ENCODE results near the gene TMEM8B. TPM values are rescaled to one million over a fixed set of nuclear protein-coding genes. Genes with fewer than 3 reads are reported as not detected.

Gene TMEM8B
- total and polyA plus RNA-seq, 10 of the 15 experiments (the other 5 are each of a cell fraction or from before 2014, with no cell fraction given), result 0.19 to 7.6 (median 2.5) TPM

GRCh38 chr9:35790385-35791296, 38.4 kb upstream of the TMEM8B start:
- WGBS (ENCODE audit: insufficient coverage, insufficient replicate concordance, low lambda C conversion rate, missing lambda C conversion rate), result 64% methylated on average over 35 of the region's 37 CpGs

More at GRCh38 chr9:35790385-35791296, 38.4 kb upstream of the TMEM8B start:
- Histone ChIP-seq H3K79me2 (ENCODE audit: control insufficient read depth, insufficient read depth, low read length) (no peaks in the 10 kb centered on the region), H3K4me3 (no peak overlapping the region), H4K20me1 (ENCODE audit: control insufficient read depth, insufficient read depth) (no peaks in the 10 kb centered on the region; the same call in 1 of the 2 replicates), H3K27me3 (replicated peaks in 1 of 2; ENCODE audit: control insufficient read depth in 2 of 2, insufficient read depth in 2 of 2, low read length in 1 of 2) (no peaks in the 10 kb centered on the region), H3K4me1 (ENCODE audit: control insufficient read depth, insufficient read depth, low read length) (no peaks in the 10 kb centered on the region), H3K9ac (ENCODE audit: control insufficient read depth, insufficient read depth, low read length) (no peak overlapping the region), H3K27ac (ENCODE audit: control insufficient read depth, insufficient read depth) (no peak overlapping the region), H3K36me3 (ENCODE audit: control insufficient read depth in 2 of 2, insufficient read depth in 2 of 2, low read length in 1 of 2) (peaks cover 0 to 4% of the 10 kb centered on the region in 2 experiments; a peak in 3 of 4 replicates), H2AFZ (ENCODE audit: control insufficient read depth, low read depth, low read length) (no peak overlapping the region), H3K4me2 (ENCODE audit: control insufficient read depth, insufficient read depth) (no peak overlapping the region), H3K9me3 (replicated peaks; ENCODE audit: control insufficient read depth, insufficient read depth, low read length) (no peaks in the 10 kb centered on the region)
- BruUV-seq (replicated peaks), result no TSS peak
- DNase-seq (ENCODE audit: low read depth, low spot score) (no peak), ATAC-seq (peak; percentile 98), FAIRE-seq (peak; percentile 97)
- in situ Hi-C loops (cut with MboI), result no loop called here
- CTCF ChIA-PET, result interaction anchor here (0.6 to 5.1 kb wide), 46 partner anchors 8 to 850 kb away, joined by 3 to 101 read pairs (median 5); partner anchors contain the start of genes CCDC107, HINT2, RMRP and SPAG8
- TF ChIP-seq ESRRA (IDR thresholded peaks at IDR 0.05; ENCODE audit: low read length) (no peak), PAX8 (IDR thresholded peaks at IDR 0.05) (no peak), RAD21 (IDR thresholded peaks at IDR 0.05; ENCODE audit: insufficient read depth, low read depth, low read length) (peak; percentile 83), SMC3 (IDR thresholded peaks at IDR 0.05; ENCODE audit: borderline replicate concordance, low read length) (peak; percentile 65), EED (IDR thresholded peaks at IDR 0.05; ENCODE audit: low read depth) (peak; percentile 19; the same call in 1 of the 2 replicates), YY1 (IDR thresholded peaks at IDR 0.05; ENCODE audit: low read depth, low read length) (0 out of 2 replicates have a peak, but pooled peaks have one; percentile 44), ZNF622 (IDR thresholded peaks at IDR 0.05) (no peak), RUNX3 (IDR thresholded peaks at IDR 0.05; ENCODE audit: low read length) (peak; percentile 31; the same call in 1 of the 2 replicates), IRF4 (IDR thresholded peaks at IDR 0.05; ENCODE audit: low read depth, low read length) (no peak)
- TF ChIP-seq, protein P1, sequence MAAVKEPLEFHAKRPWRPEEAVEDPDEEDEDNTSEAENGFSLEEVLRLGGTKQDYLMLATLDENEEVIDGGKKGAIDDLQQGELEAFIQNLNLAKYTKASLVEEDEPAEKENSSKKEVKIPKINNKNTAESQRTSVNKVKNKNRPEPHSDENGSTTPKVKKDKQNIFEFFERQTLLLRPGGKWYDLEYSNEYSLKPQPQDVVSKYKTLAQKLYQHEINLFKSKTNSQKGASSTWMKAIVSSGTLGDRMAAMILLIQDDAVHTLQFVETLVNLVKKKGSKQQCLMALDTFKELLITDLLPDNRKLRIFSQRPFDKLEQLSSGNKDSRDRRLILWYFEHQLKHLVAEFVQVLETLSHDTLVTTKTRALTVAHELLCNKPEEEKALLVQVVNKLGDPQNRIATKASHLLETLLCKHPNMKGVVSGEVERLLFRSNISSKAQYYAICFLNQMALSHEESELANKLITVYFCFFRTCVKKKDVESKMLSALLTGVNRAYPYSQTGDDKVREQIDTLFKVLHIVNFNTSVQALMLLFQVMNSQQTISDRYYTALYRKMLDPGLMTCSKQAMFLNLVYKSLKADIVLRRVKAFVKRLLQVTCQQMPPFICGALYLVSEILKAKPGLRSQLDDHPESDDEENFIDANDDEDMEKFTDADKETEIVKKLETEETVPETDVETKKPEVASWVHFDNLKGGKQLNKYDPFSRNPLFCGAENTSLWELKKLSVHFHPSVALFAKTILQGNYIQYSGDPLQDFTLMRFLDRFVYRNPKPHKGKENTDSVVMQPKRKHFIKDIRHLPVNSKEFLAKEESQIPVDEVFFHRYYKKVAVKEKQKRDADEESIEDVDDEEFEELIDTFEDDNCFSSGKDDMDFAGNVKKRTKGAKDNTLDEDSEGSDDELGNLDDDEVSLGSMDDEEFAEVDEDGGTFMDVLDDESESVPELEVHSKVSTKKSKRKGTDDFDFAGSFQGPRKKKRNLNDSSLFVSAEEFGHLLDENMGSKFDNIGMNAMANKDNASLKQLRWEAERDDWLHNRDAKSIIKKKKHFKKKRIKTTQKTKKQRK (IDR thresholded peaks at IDR 0.05; ENCODE audit: low read depth, low read length), result no peak
- TF ChIP-seq, protein P2, sequence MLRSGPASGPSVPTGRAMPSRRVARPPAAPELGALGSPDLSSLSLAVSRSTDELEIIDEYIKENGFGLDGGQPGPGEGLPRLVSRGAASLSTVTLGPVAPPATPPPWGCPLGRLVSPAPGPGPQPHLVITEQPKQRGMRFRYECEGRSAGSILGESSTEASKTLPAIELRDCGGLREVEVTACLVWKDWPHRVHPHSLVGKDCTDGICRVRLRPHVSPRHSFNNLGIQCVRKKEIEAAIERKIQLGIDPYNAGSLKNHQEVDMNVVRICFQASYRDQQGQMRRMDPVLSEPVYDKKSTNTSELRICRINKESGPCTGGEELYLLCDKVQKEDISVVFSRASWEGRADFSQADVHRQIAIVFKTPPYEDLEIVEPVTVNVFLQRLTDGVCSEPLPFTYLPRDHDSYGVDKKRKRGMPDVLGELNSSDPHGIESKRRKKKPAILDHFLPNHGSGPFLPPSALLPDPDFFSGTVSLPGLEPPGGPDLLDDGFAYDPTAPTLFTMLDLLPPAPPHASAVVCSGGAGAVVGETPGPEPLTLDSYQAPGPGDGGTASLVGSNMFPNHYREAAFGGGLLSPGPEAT (IDR thresholded peaks at IDR 0.05; ENCODE audit: low read depth), result no peak
- TF ChIP-seq, protein P3, sequence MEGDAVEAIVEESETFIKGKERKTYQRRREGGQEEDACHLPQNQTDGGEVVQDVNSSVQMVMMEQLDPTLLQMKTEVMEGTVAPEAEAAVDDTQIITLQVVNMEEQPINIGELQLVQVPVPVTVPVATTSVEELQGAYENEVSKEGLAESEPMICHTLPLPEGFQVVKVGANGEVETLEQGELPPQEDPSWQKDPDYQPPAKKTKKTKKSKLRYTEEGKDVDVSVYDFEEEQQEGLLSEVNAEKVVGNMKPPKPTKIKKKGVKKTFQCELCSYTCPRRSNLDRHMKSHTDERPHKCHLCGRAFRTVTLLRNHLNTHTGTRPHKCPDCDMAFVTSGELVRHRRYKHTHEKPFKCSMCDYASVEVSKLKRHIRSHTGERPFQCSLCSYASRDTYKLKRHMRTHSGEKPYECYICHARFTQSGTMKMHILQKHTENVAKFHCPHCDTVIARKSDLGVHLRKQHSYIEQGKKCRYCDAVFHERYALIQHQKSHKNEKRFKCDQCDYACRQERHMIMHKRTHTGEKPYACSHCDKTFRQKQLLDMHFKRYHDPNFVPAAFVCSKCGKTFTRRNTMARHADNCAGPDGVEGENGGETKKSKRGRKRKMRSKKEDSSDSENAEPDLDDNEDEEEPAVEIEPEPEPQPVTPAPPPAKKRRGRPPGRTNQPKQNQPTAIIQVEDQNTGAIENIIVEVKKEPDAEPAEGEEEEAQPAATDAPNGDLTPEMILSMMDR (IDR thresholded peaks at IDR 0.05 in 2 of 3, conservative IDR thresholded peaks at IDR 0.05 in 1 of 3; ENCODE audit: control insufficient read depth in 2 of 3, extremely low read depth in 1 of 3, insufficient read depth in 1 of 3, low read depth in 3 of 3, low read length in 3 of 3), result peak; percentile 84 to 94 (median 91)
- RAD21 ChIA-PET (ENCODE audit: unreplicated experiment), result interaction anchor here (0.8 to 2.2 kb wide), 17 partner anchors 21 to 187 kb away, joined by 3 to 26 read pairs (median 5); partner anchors contain the start of genes CCDC107, RMRP and SPAG8
- POLR2A ChIA-PET, result interaction anchor here (1.3 kb wide), 1 partner anchor 36 kb away, joined by 3 read pairs; no protein-coding TSS in a partner anchor
- SMC1A ChIA-PET (ENCODE audit: uncharacterized antibody, unreplicated experiment), result interaction anchor here (0.6 to 3.1 kb wide), 15 partner anchors 12 to 144 kb away, joined by 3 to 26 read pairs (median 3); partner anchors contain the start of gene SPAG8
- intact Hi-C loops (cut with micrococcal nuclease; ENCODE audit: unreplicated experiment), result loop anchor here (1.0 to 2.0 kb wide), 3 partner anchors 24 to 92 kb away; partner anchors contain the start of gene HINT2

Data from GM12878 (cell line).